Activated CD8-positive, alpha-beta T cell treated with anti-CD3 and anti-CD28 coated beads, Interleukin-2, amount 10 ng/mL, durations not matched to agents 7 days and 5 days (primary cell): ENCODE measurements around the gene LRP1-AS. TPM values are rescaled to one million over a fixed set of nuclear protein-coding genes. Genes with fewer than 3 reads are reported as not detected.

Source experiments
- ATAC-seq: fragments of 150-1000 bp; cut with Tn5 transposase; one replicate; pipeline ENCODE4 v1.10.0; 2021; ENCODE audit warnings: moderate library complexity
- CTCF ChIA-PET: fragments of 350-600 bp; sonication (Branson Sonifier 250); formaldehyde crosslinking; loops from one replicate; lab custom pipeline; 2021; ENCODE audit warnings: antibody characterized with exemption; lab: Charles Lee
- POLR2A ChIA-PET: fragments of 350-600 bp; sonication (Branson Sonifier 250); formaldehyde crosslinking; loops from one replicate; lab custom pipeline; 2021; ENCODE audit warnings: antibody characterized with exemption; lab: Charles Lee
- DNase-seq: peaks from one replicate; pipeline ENCODE4 v3.0.0-alpha.2; 2020
- H3K27ac Mint-ChIP-seq: one replicate; pipeline ENCODE4 v1.8.0; 2021; ENCODE audit warnings: mild to moderate bottlenecking, mixed read lengths
- H3K27me3 Mint-ChIP-seq: one replicate; pipeline ENCODE4 v1.8.0; 2021; ENCODE audit warnings: low read depth, mixed read lengths
- H3K36me3 Mint-ChIP-seq: one replicate; pipeline ENCODE4 v1.8.0; 2021; ENCODE audit warnings: low read depth, mixed read lengths
- H3K4me1 Mint-ChIP-seq: one replicate; pipeline ENCODE4 v1.8.0; 2021; ENCODE audit warnings: low read depth, mixed read lengths
- H3K4me3 Mint-ChIP-seq: one replicate; pipeline ENCODE4 v1.8.0; 2021; ENCODE audit warnings: mild to moderate bottlenecking, mixed read lengths
- H3K9me3 Mint-ChIP-seq: one replicate; pipeline ENCODE4 v1.8.0; 2022; ENCODE audit warnings: mixed read lengths; ENCODE audit not compliant: insufficient read depth
- total RNA-seq, 2 experiments: library from RNA; stranded (reverse); gene quantifications; one replicate each; pipeline ENCODE4 v1.2.3, GENCODE V29; 2021

Gene LRP1-AS
- total RNA-seq, 2 experiments from 2014 or later = not detected

- H3K4me1 Mint-ChIP-seq = peaks cover 5% of the 10 kb centered on the region
- ChIA-PET POLR2A (interaction anchor here (0.6 to 1.3 kb wide), 2 partner anchors 18 to 68 kb away, joined by 3 read pairs; partner anchors contain the start of gene STAT6), CTCF (interaction anchor here (2.0 kb wide), 1 partner anchor 110 kb away, joined by 7 read pairs; no protein-coding TSS in a partner anchor)
- H3K36me3 Mint-ChIP-seq = no peaks in the 10 kb centered on the region
- DNase-seq = no peak
- no peak overlapping the region for H3K27ac Mint-ChIP-seq
- H3K9me3 Mint-ChIP-seq = no peaks in the 10 kb centered on the region
- H3K27me3 Mint-ChIP-seq = no peaks in the 10 kb centered on the region
- no peak for ATAC-seq
- no peak overlapping the region for H3K4me3 Mint-ChIP-seq
Observed at GRCh38 chr12:57179331-57180086, 32.1 kb upstream of the LRP1-AS start.

GRCh38 chr12:57178213-57178612, 30.8 kb upstream of the LRP1-AS start:
- POLR2A ChIA-PET = interaction anchor here (0.6 to 1.3 kb wide), 2 partner anchors 67 to 721 kb away, joined by 3 read pairs; partner anchors contain the start of gene STAT6
- H3K9me3 Mint-ChIP-seq = no peaks in the 10 kb centered on the region
- H3K4me3 Mint-ChIP-seq = no peak overlapping the region
- H3K4me1 Mint-ChIP-seq = peaks cover 5% of the 10 kb centered on the region
- no peak overlapping the region for H3K27ac Mint-ChIP-seq
- CTCF ChIA-PET = no interaction called here
- DNase-seq (no peak), ATAC-seq (no peak)
- no peaks in the 10 kb centered on the region for H3K36me3 Mint-ChIP-seq
- H3K27me3 Mint-ChIP-seq = no peaks in the 10 kb centered on the region

- H3K9me3 Mint-ChIP-seq = no peaks in the 10 kb centered on the region
- CTCF ChIA-PET = interaction anchor here (9.6 kb wide), 1 partner anchor 54 kb away, joined by 85 read pairs; no protein-coding TSS in a partner anchor
- DNase-seq (no peak), ATAC-seq (no peak)
- no peak overlapping the region for H3K4me3 Mint-ChIP-seq
- no peaks in the 10 kb centered on the region for H3K4me1 Mint-ChIP-seq
- H3K27me3 Mint-ChIP-seq = no peaks in the 10 kb centered on the region
- H3K27ac Mint-ChIP-seq = no peak overlapping the region
- no peaks in the 10 kb centered on the region for H3K36me3 Mint-ChIP-seq
- POLR2A ChIA-PET = no interaction called here
Observed at GRCh38 chr12:57177354-57177753, 29.9 kb upstream of the LRP1-AS start.

GRCh38 chr12:57176846-57177245, 29.4 kb upstream of the LRP1-AS start:
- ChIA-PET POLR2A (no interaction called here), CTCF (interaction anchor here (1.0 to 9.6 kb wide), 4 partner anchors 19 to 62 kb away, joined by 3 to 85 read pairs (median 7); no protein-coding TSS in a partner anchor)
- no peaks in the 10 kb centered on the region for H3K4me1 Mint-ChIP-seq
- DNase-seq (no peak), ATAC-seq (no peak)
- H3K27ac Mint-ChIP-seq = no peak overlapping the region
- H3K9me3 Mint-ChIP-seq = no peaks in the 10 kb centered on the region
- H3K36me3 Mint-ChIP-seq = no peaks in the 10 kb centered on the region
- no peaks in the 10 kb centered on the region for H3K27me3 Mint-ChIP-seq
- H3K4me3 Mint-ChIP-seq = no peak overlapping the region

- no peak overlapping the region for H3K4me3 Mint-ChIP-seq
- H3K27me3 Mint-ChIP-seq = no peaks in the 10 kb centered on the region
- ChIA-PET CTCF (interaction anchor here (0.8 to 9.6 kb wide), 10 partner anchors 11 to 97 kb away, joined by 3 to 85 read pairs (median 4); partner anchors contain the start of gene NEMP1), POLR2A (no interaction called here)
- H3K27ac Mint-ChIP-seq = no peak overlapping the region
- no peaks in the 10 kb centered on the region for H3K36me3 Mint-ChIP-seq
- no peak for ATAC-seq
- H3K4me1 Mint-ChIP-seq = no peaks in the 10 kb centered on the region
- H3K9me3 Mint-ChIP-seq = no peaks in the 10 kb centered on the region
- no peak for DNase-seq
Observed at GRCh38 chr12:57176139-57176477, 28.7 kb upstream of the LRP1-AS start.

- no peaks in the 10 kb centered on the region for H3K36me3 Mint-ChIP-seq
- ATAC-seq (peak; percentile 45), DNase-seq (peak; percentile 55)
- POLR2A ChIA-PET = no interaction called here
- no peaks in the 10 kb centered on the region for H3K4me1 Mint-ChIP-seq
- H3K27me3 Mint-ChIP-seq = no peaks in the 10 kb centered on the region
- CTCF ChIA-PET = interaction anchor here (0.8 to 9.6 kb wide), 15 partner anchors 10 to 138 kb away, joined by 3 to 85 read pairs (median 4); partner anchors contain the start of genes LRP1, NEMP1 and STAT6
- H3K4me3 Mint-ChIP-seq = no peak overlapping the region
- H3K9me3 Mint-ChIP-seq = no peaks in the 10 kb centered on the region
- H3K27ac Mint-ChIP-seq = no peak overlapping the region
Observed at GRCh38 chr12:57175428-57176138, 28.2 kb upstream of the LRP1-AS start.

GRCh38 chr12:57173683-57174082, 26.3 kb upstream of the LRP1-AS start:
- no peak overlapping the region for H3K27ac Mint-ChIP-seq
- no peak for DNase-seq
- no peaks in the 10 kb centered on the region for H3K36me3 Mint-ChIP-seq
- no peaks in the 10 kb centered on the region for H3K9me3 Mint-ChIP-seq
- H3K4me1 Mint-ChIP-seq = no peaks in the 10 kb centered on the region
- ChIA-PET POLR2A (no interaction called here), CTCF (interaction anchor here (0.7 to 9.6 kb wide), 9 partner anchors 9 to 104 kb away, joined by 3 to 85 read pairs (median 5); partner anchors contain the start of genes SHMT2 and STAT6)
- H3K4me3 Mint-ChIP-seq = no peak overlapping the region
- no peaks in the 10 kb centered on the region for H3K27me3 Mint-ChIP-seq
- no peak for ATAC-seq

GRCh38 chr12:57173089-57173488, 25.7 kb upstream of the LRP1-AS start:
- Mint-ChIP-seq H3K4me1 (no peaks in the 10 kb centered on the region), H3K4me3 (no peak overlapping the region), H3K27me3 (no peaks in the 10 kb centered on the region), H3K36me3 (no peaks in the 10 kb centered on the region), H3K27ac (no peak overlapping the region), H3K9me3 (no peaks in the 10 kb centered on the region)
- no peak for DNase-seq
- peak; percentile 59 for ATAC-seq
- ChIA-PET CTCF (interaction anchor here (0.6 to 9.6 kb wide), 12 partner anchors 10 to 104 kb away, joined by 3 to 85 read pairs (median 4); partner anchors contain the start of genes SHMT2 and STAT6), POLR2A (no interaction called here)

- ChIA-PET POLR2A (interaction anchor here (1.2 kb wide), 1 partner anchor 14 kb away, joined by 3 read pairs; no protein-coding TSS in a partner anchor), CTCF (interaction anchor here (1.6 to 9.6 kb wide), 2 partner anchors 48 to 60 kb away, joined by 4 to 85 read pairs; partner anchors contain the start of gene STAT6)
- H3K36me3 Mint-ChIP-seq = no peaks in the 10 kb centered on the region
- ATAC-seq (no peak), DNase-seq (no peak)
- no peaks in the 10 kb centered on the region for H3K27me3 Mint-ChIP-seq
- H3K4me3 Mint-ChIP-seq = no peak overlapping the region
- H3K9me3 Mint-ChIP-seq = no peaks in the 10 kb centered on the region
- no peak overlapping the region for H3K27ac Mint-ChIP-seq
- no peaks in the 10 kb centered on the region for H3K4me1 Mint-ChIP-seq
Observed at GRCh38 chr12:57171668-57172067, 24.2 kb upstream of the LRP1-AS start.

- DNase-seq (no peak), ATAC-seq (no peak)
- Mint-ChIP-seq H3K36me3 (no peaks in the 10 kb centered on the region), H3K27ac (no peak overlapping the region), H3K4me3 (no peak overlapping the region), H3K9me3 (no peaks in the 10 kb centered on the region), H3K27me3 (no peaks in the 10 kb centered on the region), H3K4me1 (no peaks in the 10 kb centered on the region)
- ChIA-PET POLR2A (interaction anchor here (1.2 kb wide), 1 partner anchor 13 kb away, joined by 3 read pairs; no protein-coding TSS in a partner anchor), CTCF (interaction anchor here (0.9 to 9.6 kb wide), 2 partner anchors 11 to 48 kb away, joined by 3 to 85 read pairs; no protein-coding TSS in a partner anchor)
Observed at GRCh38 chr12:57170927-57171326, 23.5 kb upstream of the LRP1-AS start.

GRCh38 chr12:57170408-57170807, 23.0 kb upstream of the LRP1-AS start:
- Mint-ChIP-seq H3K27me3 (no peaks in the 10 kb centered on the region), H3K4me1 (no peaks in the 10 kb centered on the region), H3K27ac (no peak overlapping the region), H3K4me3 (no peak overlapping the region), H3K36me3 (no peaks in the 10 kb centered on the region), H3K9me3 (no peaks in the 10 kb centered on the region)
- ATAC-seq = no peak
- ChIA-PET CTCF (interaction anchor here (0.9 to 9.6 kb wide), 3 partner anchors 10 to 47 kb away, joined by 3 to 85 read pairs (median 5); no protein-coding TSS in a partner anchor), POLR2A (interaction anchor here (1.2 kb wide), 1 partner anchor 13 kb away, joined by 3 read pairs; no protein-coding TSS in a partner anchor)
- no peak for DNase-seq
